K562 (cell line): ENCODE measurements around the gene MTA1. TPM values are rescaled to one million over a fixed set of nuclear protein-coding genes. Genes with fewer than 3 reads are reported as not detected.

Source experiments
- BCLAF1 ChIP-seq, 2 experiments: fragments of 450-650 bp in 1 of 2; IDR thresholded peaks; 2 replicates each; pipeline ENCODE4 v1.6.1; 2011 to 2017; ENCODE audit warnings: low read depth in 2 of 2, antibody characterized with exemption in 1 of 2, borderline replicate concordance in 1 of 2, low read length in 1 of 2, mild to moderate bottlenecking in 1 of 2, mixed read lengths in 1 of 2; ENCODE audit not compliant: control insufficient read depth in 1 of 2
- CHD2 ChIP-seq: IDR thresholded peaks from 2 replicates; pipeline ENCODE4 v1.6.1; 2011; ENCODE audit warnings: low read depth, low read length
- CXXC5 ChIP-seq: fragments of 250-450 bp; sonication (Bioruptor Pico); IDR thresholded peaks from 2 replicates; pipeline ENCODE4 v1.8.0; 2022; ENCODE audit warnings: inconsistent platforms, mild to moderate bottlenecking, moderate library complexity
- EWSR1 ChIP-seq: fragments of 450-650 bp; IDR thresholded peaks from 2 replicates; pipeline ENCODE4 v1.6.1; 2018; ENCODE audit warnings: borderline replicate concordance, mild to moderate bottlenecking, low read depth, moderate library complexity; ENCODE audit not compliant: partially characterized antibody
- FOXA1 ChIP-seq: fragments of 450-650 bp; IDR thresholded peaks from 2 replicates; pipeline ENCODE4 v1.6.1; 2016; ENCODE audit warnings: mild to moderate bottlenecking, borderline replicate concordance
- HNRNPH1 ChIP-seq: fragments of 200-400 bp; formaldehyde crosslinking; optimal IDR thresholded peaks from 2 replicates; pipeline ENCODE3; 2017; ENCODE audit warnings: low read depth, mild to moderate bottlenecking, low read length, moderate library complexity
- HOMEZ ChIP-seq: fragments of 250-450 bp; sonication (Bioruptor Pico); IDR thresholded peaks from 2 replicates; pipeline ENCODE4 v1.4.0; 2020; ENCODE audit warnings: mild to moderate bottlenecking, moderate library complexity
- JUND ChIP-seq, 2 experiments: IDR thresholded peaks; 2 replicates in 1 of 2; 3 replicates in 1 of 2; pipeline ENCODE4 v1.6.1; 2011; ENCODE audit warnings: borderline replicate concordance in 2 of 2, low read depth in 2 of 2, low read length in 2 of 2, improper control_type of control experiment in 1 of 2, missing biosample characterization in 1 of 2, missing genetic modification characterization in 1 of 2, missing genetic modification reagents in 1 of 2
- MTA3 ChIP-seq: fragments of 450-650 bp; formaldehyde crosslinking; IDR thresholded peaks from 2 replicates; pipeline ENCODE4 v1.6.1; 2017; ENCODE audit warnings: mild to moderate bottlenecking, borderline replicate concordance
- MXI1 ChIP-seq: IDR thresholded peaks from 2 replicates; pipeline ENCODE4 v1.6.1; 2011; ENCODE audit warnings: low read depth, mild to moderate bottlenecking, improper control_type of control experiment, low read length
- RBM17 ChIP-seq: fragments of 200-400 bp; formaldehyde crosslinking; IDR thresholded peaks from 2 replicates; pipeline ENCODE4 v1.6.1; 2017; ENCODE audit warnings: low read depth, mild to moderate bottlenecking, low read length, borderline replicate concordance
- RERE ChIP-seq: sonication (generic); formaldehyde crosslinking; IDR thresholded peaks from 2 replicates; pipeline ENCODE4 v1.8.0; 2023; ENCODE audit warnings: missing genetic modification reagents, mild to moderate bottlenecking, borderline replicate concordance
- SETDB1 ChIP-seq: IDR thresholded peaks from one replicate; pipeline ENCODE4 v1.6.1; 2012; ENCODE audit warnings: low read length, control low read depth, inconsistent platforms
- SIN3A ChIP-seq, 2 experiments: fragments of 150-350 bp in 1 of 2; IDR thresholded peaks; 2 replicates each; pipeline ENCODE4 v1.6.1; 2011 to 2016; ENCODE audit warnings: borderline replicate concordance in 2 of 2, low read depth in 2 of 2, low read length in 2 of 2, mild to moderate bottlenecking in 2 of 2, moderate library complexity in 2 of 2; ENCODE audit not compliant: control insufficient read depth in 1 of 2
- ZZZ3 ChIP-seq: fragments of 450-650 bp; IDR thresholded peaks from 2 replicates; pipeline ENCODE4 v1.6.1; 2016; ENCODE audit warnings: antibody characterized with exemption, mild to moderate bottlenecking, moderate library complexity
- polyA plus RNA-seq, 8 experiments: library from polyadenylated mRNA; depleted of rRNA in 4 of 8; stranded (reverse) in 5 of 8; unstranded in 3 of 8; fragments of >200 nt; fragmentation: Nextera tagmentation in 2 of 8; fragmentation: Illumina TruSeq in 1 of 8; extraction: Ambion mirVana in 2 of 8; extraction: Trizol in 1 of 8; gene quantifications; 2 replicates each; pipeline versions ENCODE4 v1.2.1 to v1.2.3, GENCODE V29; 2011 to 2014; ENCODE audit warnings: inconsistent platforms in 1 of 8, missing spikeins in 1 of 8
- total RNA-seq, 7 experiments: library from RNA; depleted of rRNA in 6 of 7; stranded (reverse); fragments of >200 nt in 6 of 7; fragmentation: Illumina TruSeq in 2 of 7; extraction: Trizol in 2 of 7; gene quantifications; 2 replicates each; pipeline versions ENCODE4 v1.2.1 to v1.2.3, GENCODE V29; 2011 to 2021; ENCODE audit warnings: low replicate concordance in 1 of 7

The MTA1 gene
- total and polyA plus RNA-seq, 9 of the 15 experiments (the other 6 are each of a cell fraction or from before 2014, with no cell fraction given): 0.13 to 118 (median 32.3) TPM

- TF ChIP-seq RERE (CRISPR knock-in tag) (no peak), CHD2 (no peak), SIN3A (IDR thresholded peaks at IDR 0.05; ENCODE audit: borderline replicate concordance in 2 of 2, control insufficient read depth in 1 of 2, low read depth in 2 of 2, low read length in 2 of 2) (peak in 1 of 2 experiments; percentile 41; a peak in 1 of 4 replicates), BCLAF1 (IDR thresholded peaks at IDR 0.05; ENCODE audit: borderline replicate concordance in 1 of 2, control insufficient read depth in 1 of 2, low read depth in 2 of 2, low read length in 1 of 2) (no peak), MXI1 (no peak), RBM17 (no peak), CXXC5 (0 out of 2 replicates have a peak, but pooled peaks have one; percentile 45), JUND (IDR thresholded peaks at IDR 0.05; ENCODE audit: borderline replicate concordance, low read depth, low read length) (no peak), JUND (tag; IDR thresholded peaks at IDR 0.05; ENCODE audit: borderline replicate concordance, low read depth, low read length) (no peak), HNRNPH1 (no peak), ZZZ3 (no peak), HOMEZ (CRISPR knock-in tag) (no peak), EWSR1 (no peak), SETDB1 (no peak), FOXA1 (no peak), MTA3 (no peak)
These were observed 8.3 kb upstream of the MTA1 start (continued) for GRCh38 chr14:105411017-105411941.
